ENCODE measurements around the gene COL4A2.

Gene COL4A2

GRCh38 chr13:110455444-110455843, 148.4 kb downstream of the COL4A2 start:
- DNase-seq (ENCODE audit: low read depth): no peak

- peak; percentile 38 for DNase-seq (ENCODE audit: low read depth)
These were observed 148.9 kb downstream of the COL4A2 start for GRCh38 chr13:110455941-110456340.

DNA sequence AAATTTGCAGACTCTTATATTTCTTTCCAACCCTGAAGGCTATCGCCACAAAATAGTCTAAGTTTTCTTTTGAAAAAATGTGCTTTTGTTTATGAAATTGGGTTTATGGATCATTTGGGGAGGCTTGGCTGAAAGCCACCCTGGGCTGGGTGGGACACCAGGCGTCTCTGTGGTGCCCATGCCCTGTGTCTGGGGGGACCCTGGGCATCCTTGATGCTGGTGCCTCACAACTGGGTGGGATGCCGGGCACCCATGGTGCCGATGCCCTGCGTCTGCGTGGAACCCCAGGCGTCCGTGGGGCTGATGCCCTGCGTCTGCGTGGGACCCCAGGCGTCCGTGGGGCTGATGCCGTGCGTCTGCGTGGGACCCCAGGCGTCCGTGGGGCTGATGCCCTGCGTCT, 149.5 kb downstream of the COL4A2 start:
- DNase-seq (ENCODE audit: low read depth): no peak

DNA sequence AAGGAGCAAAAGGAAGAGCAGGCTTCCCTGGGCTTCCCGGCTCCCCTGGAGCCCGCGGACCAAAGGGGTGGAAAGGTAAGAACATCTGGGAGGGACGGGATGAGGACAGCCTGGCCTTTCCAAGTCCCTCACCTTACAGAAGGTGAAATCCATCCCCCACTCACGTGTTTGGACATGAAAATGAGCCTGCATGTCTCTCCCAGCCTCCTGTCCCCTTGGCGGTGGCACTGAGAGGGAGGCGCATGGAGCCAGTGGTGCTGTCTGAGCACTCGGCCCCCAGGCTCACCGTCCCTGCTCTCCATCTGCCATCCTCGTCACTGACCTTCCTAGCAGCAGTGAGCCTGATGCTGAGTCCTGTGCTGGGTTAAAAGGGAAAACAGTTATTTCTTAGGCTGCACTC, 150.3 kb downstream of the COL4A2 start:
- no peak for DNase-seq (ENCODE audit: low read depth)

DNA sequence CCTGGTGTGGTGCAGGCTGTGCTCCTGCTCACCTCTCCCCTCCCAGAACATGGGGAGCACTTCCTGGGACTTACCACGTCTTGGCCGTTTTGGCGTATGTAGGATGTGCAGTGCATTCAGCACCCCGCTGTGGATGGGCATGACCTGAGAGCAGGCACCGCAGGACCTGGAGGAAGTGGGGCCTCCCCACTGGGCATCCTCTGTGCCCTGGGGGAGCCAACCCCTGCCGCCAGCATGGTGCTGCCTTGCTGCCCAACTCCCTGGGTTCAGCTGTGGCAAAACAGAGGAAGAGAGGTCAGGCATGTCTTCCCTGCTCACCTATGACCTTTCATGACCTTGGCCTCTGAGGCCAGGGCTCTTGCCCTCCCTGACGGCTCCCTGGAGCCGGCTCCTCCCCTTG, 150.9 kb downstream of the COL4A2 start:
- no peak for DNase-seq (ENCODE audit: low read depth)

- DNase-seq (ENCODE audit: low read depth): no peak
These were observed 151.7 kb downstream of the COL4A2 start for GRCh38 chr13:110458594-110459365.

- DNase-seq (ENCODE audit: low read depth): no peak
These were observed 155.0 kb downstream of the COL4A2 start for GRCh38 chr13:110462091-110462490.

DNA sequence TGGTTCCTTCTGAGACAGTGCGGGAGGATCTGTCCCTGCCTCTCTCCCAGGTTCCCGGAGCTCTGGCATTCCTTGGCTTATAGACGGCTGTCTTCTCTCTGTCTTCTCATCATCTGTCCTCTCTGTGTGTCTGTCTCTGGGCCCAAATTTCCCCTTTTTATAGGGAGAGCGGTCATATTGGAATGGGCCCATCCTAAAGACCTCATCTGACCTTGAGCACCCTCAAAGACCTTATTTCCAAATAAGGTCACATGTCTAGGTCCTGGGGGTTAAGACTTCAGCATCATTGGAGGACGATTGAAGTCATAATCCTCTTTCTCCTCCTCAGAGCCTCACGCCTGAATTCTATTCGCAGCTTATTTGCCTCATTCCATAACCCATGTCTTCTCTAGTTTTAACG, 156.1 kb downstream of the COL4A2 start:
- no peak for DNase-seq (ENCODE audit: low read depth)

- no peak for DNase-seq (ENCODE audit: low read depth)
These were observed 156.9 kb downstream of the COL4A2 start for GRCh38 chr13:110463871-110464510.

GRCh38 chr13:110464556-110465333, 157.7 kb downstream of the COL4A2 start:
- DNase-seq (ENCODE audit: low read depth): no peak

GRCh38 chr13:110465696-110466095, 158.6 kb downstream of the COL4A2 start:
- DNase-seq (ENCODE audit: low read depth): no peak

- DNase-seq (ENCODE audit: low read depth): no peak
These were observed 159.3 kb downstream of the COL4A2 start for GRCh38 chr13:110466266-110466915.

GRCh38 chr13:110467516-110468110, 160.5 kb downstream of the COL4A2 start:
- no peak for DNase-seq (ENCODE audit: low read depth)

DNA sequence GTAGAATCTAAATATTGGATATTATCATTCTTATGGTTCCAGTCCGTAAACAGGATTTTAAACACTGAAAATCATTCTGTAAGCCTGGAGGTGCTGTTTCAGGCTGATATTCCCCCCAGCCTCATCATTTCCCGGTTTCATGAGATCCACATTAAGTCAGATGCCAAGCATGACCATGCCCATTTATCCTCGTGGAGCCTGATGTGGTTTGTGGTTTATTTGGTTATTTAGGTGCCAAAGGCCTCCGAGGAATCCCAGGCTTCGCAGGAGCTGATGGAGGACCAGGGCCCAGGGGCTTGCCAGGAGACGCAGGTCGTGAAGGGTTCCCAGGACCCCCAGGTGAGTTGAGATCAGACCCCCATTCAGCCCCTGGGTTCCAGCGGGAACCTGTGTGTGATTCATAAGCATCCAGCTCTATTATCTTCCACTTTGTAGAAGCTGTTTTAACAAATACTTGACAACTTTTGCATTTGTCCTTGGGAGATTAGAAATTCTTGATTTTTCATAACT, 162.0 kb downstream of the COL4A2 start:
- DNase-seq (ENCODE audit: low read depth): no peak

DNA sequence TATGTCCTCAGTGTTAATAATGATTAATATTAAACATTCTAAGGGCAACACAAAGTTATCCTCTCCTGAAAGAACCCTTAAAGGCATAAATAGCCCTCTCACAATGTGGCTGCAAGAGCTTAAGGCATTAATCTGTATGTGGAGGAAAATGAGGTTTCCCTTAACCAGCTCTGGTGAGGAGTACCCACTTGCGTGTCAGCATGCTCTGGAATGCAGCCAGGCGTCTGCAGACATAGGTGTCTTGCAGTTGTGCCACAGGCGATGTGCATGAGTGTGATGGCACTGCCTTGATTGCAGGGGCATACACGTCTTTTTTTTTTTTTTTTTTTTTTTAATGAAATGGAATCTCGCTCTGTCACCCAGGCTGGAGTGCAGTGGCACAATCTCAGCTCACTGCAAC, 162.5 kb downstream of the COL4A2 start:
- DNase-seq (ENCODE audit: low read depth): no peak

GRCh38 chr13:110470272-110471009, 163.4 kb downstream of the COL4A2 start:
- no peak for DNase-seq (ENCODE audit: low read depth)

GRCh38 chr13:110471156-110471832, 164.2 kb downstream of the COL4A2 start:
- DNase-seq (ENCODE audit: low read depth): no peak

DNA sequence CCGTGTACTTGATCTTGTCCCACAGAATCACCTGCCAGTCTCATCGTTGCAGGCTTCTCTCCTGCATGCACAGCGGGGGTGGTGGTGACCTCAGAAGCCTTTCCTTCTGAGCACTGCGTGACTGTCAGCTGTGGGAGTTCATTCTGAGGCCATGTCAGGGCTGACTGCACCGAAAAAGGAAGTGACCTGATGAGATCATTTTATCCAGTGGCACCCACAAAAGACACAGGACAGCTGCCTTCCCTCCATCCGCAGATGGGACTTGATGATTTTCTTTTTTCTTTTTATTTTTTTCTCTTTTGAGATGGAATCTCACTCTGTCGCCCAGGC, 164.7 kb downstream of the COL4A2 start:
- no peak for DNase-seq (ENCODE audit: low read depth)

- no peak for DNase-seq (ENCODE audit: low read depth)
These were observed 165.9 kb downstream of the COL4A2 start for GRCh38 chr13:110472904-110473563.

GRCh38 chr13:110474713-110475112, 167.6 kb downstream of the COL4A2 start:
- no peak for DNase-seq (ENCODE audit: low read depth)

All from stimulated activated CD8-positive, alpha-beta memory T cell treated with anti-CD3 and anti-CD28 coated beads, Interleukin-4, amount 100 ng/mL, for 24 hours (primary cell).